Kidney epithelial cell (primary cell): ENCODE measurements around the gene ELOVL6. TPM values are rescaled to one million over a fixed set of nuclear protein-coding genes. Genes with fewer than 3 reads are reported as not detected.
A peak's percentile ranks its signal among the peaks of the same experiment; 100 is the strongest.

ENCODE experiments used
- DNase-seq: peaks from one replicate; pipeline ENCODE4 v3.0.0-alpha.2; 2010; ENCODE audit warnings: low read depth
- H3K27me3 ChIP-seq: 2 replicates; pipeline ENCODE4 v1.6.0; 2011; ENCODE audit warnings: low read length; ENCODE audit not compliant: control insufficient read depth, insufficient read depth
- H3K36me3 ChIP-seq: 2 replicates; pipeline ENCODE4 v1.5.1; 2011; ENCODE audit warnings: low read length; ENCODE audit not compliant: control insufficient read depth, insufficient read depth
- H3K4me3 ChIP-seq: 2 replicates; pipeline ENCODE4 v1.5.1; 2011; ENCODE audit warnings: low read depth, mild to moderate bottlenecking, control low read depth, low read length
- total RNA-seq: library from RNA; depleted of rRNA; stranded (reverse); fragments of >200 nt; gene quantifications from 2 replicates; pipeline ENCODE4 v1.2.3, GENCODE V29; 2015
- TF ChIP-seq, protein P1 (sequence below): IDR thresholded peaks from 2 replicates; pipeline ENCODE4 v1.5.1; 2011; ENCODE audit warnings: mild to moderate bottlenecking, moderate library complexity, low read length, control low read depth, inconsistent platforms; ENCODE audit not compliant: insufficient read depth, poor library complexity, severe bottlenecking

The ELOVL6 gene
- total RNA-seq, 1 donor from 2014 or later = 21.6 TPM

DNA sequence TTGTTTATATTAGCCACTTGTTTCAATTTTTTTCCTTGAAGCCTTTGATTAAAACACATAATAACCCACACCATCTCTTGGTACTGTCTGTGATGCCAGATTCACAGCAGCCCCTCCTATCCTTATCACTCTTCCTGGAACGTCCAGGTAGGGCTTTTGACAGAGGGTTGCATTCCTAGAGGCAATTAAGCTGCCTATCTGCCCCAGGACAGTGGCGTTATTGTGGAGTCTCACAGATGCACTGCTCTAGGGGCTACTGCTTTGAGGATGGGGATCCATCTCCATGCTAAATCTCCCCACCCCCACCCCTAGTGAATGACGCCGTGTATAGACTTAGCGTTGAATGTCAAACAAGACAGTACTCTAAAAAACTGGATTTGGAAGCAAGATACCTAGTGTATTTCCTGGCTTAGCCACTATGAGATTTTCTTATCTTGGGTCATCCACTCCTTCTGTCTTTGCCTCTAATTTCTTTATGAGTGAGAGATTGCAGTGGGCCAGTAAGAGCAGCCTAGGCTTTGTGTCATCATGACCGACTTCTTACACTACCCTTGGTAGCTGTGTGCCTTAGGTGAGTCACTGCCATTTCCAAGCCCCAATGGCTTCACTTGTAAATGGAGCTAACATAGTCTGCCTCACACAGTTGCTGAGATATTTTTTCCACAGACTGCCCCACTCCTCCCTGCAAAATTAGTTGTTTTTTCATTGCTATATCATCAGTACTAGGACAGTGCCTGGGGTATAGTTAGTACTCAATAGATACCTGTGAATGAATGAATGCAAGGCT is 194.8 kb downstream of the ELOVL6 start:
- TF ChIP-seq, protein P1, sequence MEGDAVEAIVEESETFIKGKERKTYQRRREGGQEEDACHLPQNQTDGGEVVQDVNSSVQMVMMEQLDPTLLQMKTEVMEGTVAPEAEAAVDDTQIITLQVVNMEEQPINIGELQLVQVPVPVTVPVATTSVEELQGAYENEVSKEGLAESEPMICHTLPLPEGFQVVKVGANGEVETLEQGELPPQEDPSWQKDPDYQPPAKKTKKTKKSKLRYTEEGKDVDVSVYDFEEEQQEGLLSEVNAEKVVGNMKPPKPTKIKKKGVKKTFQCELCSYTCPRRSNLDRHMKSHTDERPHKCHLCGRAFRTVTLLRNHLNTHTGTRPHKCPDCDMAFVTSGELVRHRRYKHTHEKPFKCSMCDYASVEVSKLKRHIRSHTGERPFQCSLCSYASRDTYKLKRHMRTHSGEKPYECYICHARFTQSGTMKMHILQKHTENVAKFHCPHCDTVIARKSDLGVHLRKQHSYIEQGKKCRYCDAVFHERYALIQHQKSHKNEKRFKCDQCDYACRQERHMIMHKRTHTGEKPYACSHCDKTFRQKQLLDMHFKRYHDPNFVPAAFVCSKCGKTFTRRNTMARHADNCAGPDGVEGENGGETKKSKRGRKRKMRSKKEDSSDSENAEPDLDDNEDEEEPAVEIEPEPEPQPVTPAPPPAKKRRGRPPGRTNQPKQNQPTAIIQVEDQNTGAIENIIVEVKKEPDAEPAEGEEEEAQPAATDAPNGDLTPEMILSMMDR = no peak
- no peaks in the 10 kb centered on the region for H3K27me3 ChIP-seq
- no peak overlapping the region for H3K4me3 ChIP-seq
- H3K36me3 ChIP-seq = no peaks in the 10 kb centered on the region
- no peak for DNase-seq

DNA sequence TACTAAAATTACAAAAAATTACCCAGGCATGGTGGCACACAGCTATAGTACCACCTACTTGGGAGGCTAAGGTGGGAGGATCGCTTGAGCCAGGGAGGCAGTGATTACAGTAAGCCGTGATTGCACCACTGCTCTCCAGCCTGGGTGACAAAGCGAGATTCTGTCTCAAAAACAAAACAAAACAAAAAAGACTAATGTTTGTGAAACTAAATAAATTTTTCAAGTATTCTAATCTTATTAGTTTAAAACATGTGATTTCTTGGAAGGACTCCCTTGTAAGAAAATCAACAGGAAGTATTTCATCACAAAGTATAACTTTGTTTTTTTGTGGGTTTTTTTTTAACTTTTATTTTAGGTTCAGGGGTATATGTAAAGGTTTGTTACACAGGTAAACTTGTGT is 196.1 kb downstream of the ELOVL6 start:
- TF ChIP-seq, protein P1 = no peak
- no peak for DNase-seq
- H3K27me3 ChIP-seq = no peaks in the 10 kb centered on the region
- H3K4me3 ChIP-seq = no peak overlapping the region
- no peaks in the 10 kb centered on the region for H3K36me3 ChIP-seq

DNA sequence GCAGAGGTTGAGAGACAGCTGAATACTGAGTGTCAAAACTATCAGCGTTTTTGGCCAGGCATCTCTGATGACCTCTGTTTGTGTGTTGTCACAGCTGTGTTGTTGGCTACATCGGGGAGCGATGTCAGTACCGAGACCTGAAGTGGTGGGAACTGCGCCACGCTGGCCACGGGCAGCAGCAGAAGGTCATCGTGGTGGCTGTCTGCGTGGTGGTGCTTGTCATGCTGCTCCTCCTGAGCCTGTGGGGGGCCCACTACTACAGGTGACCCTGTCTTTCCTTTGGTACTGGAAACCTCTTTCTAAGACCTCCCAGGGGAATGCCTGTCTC is 198.9 kb downstream of the ELOVL6 start:
- TF ChIP-seq, protein P1 = no peak
- no peak for DNase-seq
- Histone ChIP-seq H3K27me3 (no peaks in the 10 kb centered on the region), H3K36me3 (no peaks in the 10 kb centered on the region), H3K4me3 (no peak overlapping the region)

DNA sequence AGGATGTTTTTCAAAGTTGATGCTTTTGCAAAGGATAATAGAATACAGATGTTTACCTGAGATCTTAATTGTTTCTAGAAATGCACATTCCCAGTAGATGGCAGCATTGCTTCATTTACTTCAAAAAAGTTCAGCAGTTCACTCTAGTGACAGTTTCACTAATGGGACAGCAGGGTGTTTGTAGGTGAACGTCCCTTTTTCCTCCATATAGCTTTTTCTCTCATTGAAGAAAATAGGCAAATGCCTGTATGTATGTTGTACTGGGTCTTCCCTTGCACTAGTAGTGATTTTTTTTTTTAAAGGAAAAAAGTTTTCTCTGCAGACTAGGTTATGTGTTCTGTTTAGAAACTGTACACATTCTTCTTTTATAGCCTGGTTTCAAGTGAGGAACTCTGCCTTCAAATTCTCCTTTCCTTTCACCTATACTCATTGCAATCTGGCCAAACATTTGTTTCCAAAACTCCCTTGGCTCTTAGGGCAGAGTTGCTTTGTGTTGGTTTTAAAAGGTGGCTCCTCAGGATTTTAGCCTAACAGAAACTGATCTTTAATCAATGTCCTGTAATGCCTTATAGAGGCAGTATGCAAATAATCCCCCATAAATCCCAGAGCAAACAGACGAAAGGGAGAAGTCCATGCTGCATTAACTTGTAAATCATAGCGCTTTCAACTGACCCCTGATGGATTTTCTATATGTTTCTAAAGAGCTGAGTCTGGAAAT is 199.4 kb downstream of the ELOVL6 start:
- Histone ChIP-seq H3K4me3 (no peak overlapping the region), H3K36me3 (no peaks in the 10 kb centered on the region), H3K27me3 (no peaks in the 10 kb centered on the region)
- DNase-seq = no peak
- TF ChIP-seq, protein P1 = peak; percentile 55

DNA sequence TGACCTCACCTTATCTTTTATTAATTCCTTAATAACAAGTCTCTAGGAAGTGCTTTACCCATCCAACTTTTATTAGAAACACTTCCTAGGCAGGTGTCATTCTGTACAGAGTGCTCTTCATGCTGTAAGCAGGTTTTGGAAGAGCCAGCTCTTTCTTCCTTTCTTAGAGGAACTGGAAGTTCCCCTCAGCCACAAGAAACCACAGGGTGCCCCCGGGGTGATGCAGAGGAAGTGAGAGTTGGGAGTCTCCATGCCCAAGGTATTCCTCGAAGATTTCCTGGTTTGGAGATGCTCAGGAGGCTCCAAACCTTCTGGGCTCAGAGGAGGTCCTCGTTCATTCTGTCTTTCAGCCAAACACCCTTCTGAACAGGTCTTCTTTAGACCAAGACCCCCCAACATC is 201.9 kb downstream of the ELOVL6 start:
- no peak for DNase-seq
- Histone ChIP-seq H3K4me3 (no peak overlapping the region), H3K27me3 (no peaks in the 10 kb centered on the region), H3K36me3 (no peaks in the 10 kb centered on the region)
- TF ChIP-seq, protein P1 = no peak
